Chondrocyte (in vitro differentiated cells): ENCODE measurements around the gene MBNL1. TPM values are rescaled to one million over a fixed set of nuclear protein-coding genes. Genes with fewer than 3 reads are reported as not detected.

Experiments
- DNase-seq: peaks from one replicate; pipeline ENCODE4 v3.0.0; 2021; ENCODE audit warnings: mixed read lengths, low spot score
- H3K27ac Mint-ChIP-seq: one replicate; pipeline ENCODE4 v1.8.0; 2021; ENCODE audit warnings: mild to moderate bottlenecking, moderate library complexity, mixed read lengths; ENCODE audit not compliant: unreplicated experiment
- H3K27me3 Mint-ChIP-seq: 2 replicates; pipeline ENCODE4 v1.8.0; 2021; ENCODE audit warnings: low read depth, mixed read lengths
- H3K36me3 Mint-ChIP-seq: 2 replicates; pipeline ENCODE4 v1.8.0; 2021; ENCODE audit warnings: low read depth, mixed read lengths
- H3K4me1 Mint-ChIP-seq: 2 replicates; pipeline ENCODE4 v1.8.0; 2021; ENCODE audit warnings: low read depth, mild to moderate bottlenecking, mixed read lengths
- H3K4me3 Mint-ChIP-seq: one replicate; pipeline ENCODE4 v1.8.0; 2021; ENCODE audit warnings: mild to moderate bottlenecking, moderate library complexity, mixed read lengths; ENCODE audit not compliant: unreplicated experiment
- H3K9me3 Mint-ChIP-seq: 2 replicates; pipeline ENCODE4 v1.8.0; 2021; ENCODE audit warnings: low read depth, mixed read lengths
- CTCF ChIP-seq: fragments of 200-600 bp; sonication (generic); IDR thresholded peaks from 2 replicates; pipeline ENCODE4 v1.5.0; 2021; ENCODE audit warnings: antibody characterized with exemption, mild to moderate bottlenecking, moderate library complexity
- long read RNA-seq: library from polyadenylated mRNA; stranded (forward); transcript quantifications from one replicate; pipeline ENCODE4 v2.0.0, GENCODE V29; 2021
- total RNA-seq: library from RNA; stranded (reverse); gene quantifications from 3 replicates; pipeline ENCODE4 v1.2.1, GENCODE V29; 2021

MBNL1 gene
- total RNA-seq = 164 to 177 TPM (median 166 TPM) in 3 replicates
- long read RNA-seq, full-length matches to known transcripts = 14 of 74 reads
- long read RNA-seq, partial matches to known transcripts = 20 of 74 reads
- long read RNA-seq, other reads (novel, unspliced or antisense) = 40 of 74 reads

GRCh38 chr3:152268555-152269055, at the start of gene MBNL1:
Gene MBNL1 (plus strand): TSS chr3:152268929. CDS start chr3:152300194, 31,265 bp downstream.
- no peaks in the 10 kb centered on the region for H3K36me3 Mint-ChIP-seq
- H3K4me3 Mint-ChIP-seq = peak within 1 kb of the TSS; percentile 94
- no peaks in the 10 kb centered on the region for H3K9me3 Mint-ChIP-seq
- peak; percentile 93 for DNase-seq
- TF ChIP-seq CTCF = no peak
- peaks cover 55% of the 10 kb centered on the region for H3K4me1 Mint-ChIP-seq
- H3K27me3 Mint-ChIP-seq = no peaks in the 10 kb centered on the region
- peak within 1 kb of the TSS; percentile 98 for H3K27ac Mint-ChIP-seq

- H3K27ac Mint-ChIP-seq = peak overlapping the region; percentile 9
- no peak for TF ChIP-seq CTCF
- H3K27me3 Mint-ChIP-seq = no peaks in the 10 kb centered on the region
- no peak overlapping the region for H3K4me3 Mint-ChIP-seq
- no peaks in the 10 kb centered on the region for H3K9me3 Mint-ChIP-seq
- DNase-seq = no peak
- H3K4me1 Mint-ChIP-seq = peaks cover 30% of the 10 kb centered on the region
- H3K36me3 Mint-ChIP-seq = no peaks in the 10 kb centered on the region
These were observed 49.5 kb upstream of the MBNL1 start for GRCh38 chr3:152219216-152219615.

- Mint-ChIP-seq H3K27me3 (no peaks in the 10 kb centered on the region), H3K4me1 (peaks cover 30% of the 10 kb centered on the region), H3K36me3 (no peaks in the 10 kb centered on the region), H3K9me3 (no peaks in the 10 kb centered on the region), H3K27ac (peak overlapping the region; percentile 9), H3K4me3 (no peak overlapping the region)
- TF ChIP-seq CTCF = no peak
- no peak for DNase-seq
These were observed 48.9 kb upstream of the MBNL1 start for GRCh38 chr3:152219769-152220255.

- Mint-ChIP-seq H3K4me3 (no peak overlapping the region), H3K27ac (peak overlapping the region; percentile 68), H3K4me1 (peaks cover 42% of the 10 kb centered on the region), H3K9me3 (no peaks in the 10 kb centered on the region), H3K36me3 (no peaks in the 10 kb centered on the region), H3K27me3 (no peaks in the 10 kb centered on the region)
- TF ChIP-seq CTCF = no peak
- DNase-seq = no peak
These were observed 46.4 kb upstream of the MBNL1 start for GRCh38 chr3:152222327-152222726.

- H3K4me3 Mint-ChIP-seq = no peak overlapping the region
- H3K27me3 Mint-ChIP-seq = no peaks in the 10 kb centered on the region
- H3K36me3 Mint-ChIP-seq = no peaks in the 10 kb centered on the region
- H3K9me3 Mint-ChIP-seq = no peaks in the 10 kb centered on the region
- peaks cover 33% of the 10 kb centered on the region for H3K4me1 Mint-ChIP-seq
- no peak overlapping the region for H3K27ac Mint-ChIP-seq
- TF ChIP-seq CTCF = no peak
- DNase-seq = no peak
These were observed 43.5 kb upstream of the MBNL1 start for GRCh38 chr3:152225201-152225600.
